ENCODE data around the gene SLC6A19.

- no peak for TF ChIP-seq ESRRA (CRISPR knock-in tag; IDR thresholded peaks at IDR 0.05; ENCODE audit: borderline replicate concordance)
- TF ChIP-seq IRF2 (CRISPR knock-in tag; IDR thresholded peaks at IDR 0.05; ENCODE audit: borderline replicate concordance, low read depth) = no peak
- TF ChIP-seq CTCF (IDR thresholded peaks at IDR 0.05) = no peak
- no peak for TF ChIP-seq CREB1 (CRISPR knock-in tag; IDR thresholded peaks at IDR 0.05)
- TF ChIP-seq GABPB1 (CRISPR knock-in tag; IDR thresholded peaks at IDR 0.05) = no peak
- TF ChIP-seq FOXP4 (CRISPR knock-in tag; IDR thresholded peaks at IDR 0.05) = no peak
- no peak for TF ChIP-seq TP53 (CRISPR knock-in tag; IDR thresholded peaks at IDR 0.05)
- no peak for TF ChIP-seq ZMAT4 (CRISPR knock-in tag; IDR thresholded peaks at IDR 0.05)
- no peak for TF ChIP-seq MXD4 (CRISPR knock-in tag; IDR thresholded peaks at IDR 0.05; ENCODE audit: borderline replicate concordance)
- TF ChIP-seq RELA (CRISPR knock-in tag; IDR thresholded peaks at IDR 0.05; ENCODE audit: borderline replicate concordance) = no peak
- no peak for TF ChIP-seq NR2C2 (CRISPR knock-in tag; IDR thresholded peaks at IDR 0.05)
- no peak for TF ChIP-seq STAT6 (CRISPR knock-in tag; conservative IDR thresholded peaks at IDR 0.05; ENCODE audit: low read depth)
- TF ChIP-seq MAX (CRISPR knock-in tag; IDR thresholded peaks at IDR 0.05) = no peak
- TF ChIP-seq NR1H2 (CRISPR knock-in tag; IDR thresholded peaks at IDR 0.05) = no peak
Observed at GRCh38 chr5:1188464-1188863, 12.9 kb upstream of the SLC6A19 start.
